NK-92 (cell line): Measurements from ENCODE around the gene DNAAF1.

Source experiments
- DNase-seq: peaks from one replicate; lab custom pipeline; 2025; ENCODE audit not compliant: unreplicated experiment; lab: John Stamatoyannopoulos, UW

The DNAAF1 gene

GRCh38 chr16:84159007-84159406 lies 13.9 kb downstream of the DNAAF1 start:
- DNase-seq: no peak

GRCh38 chr16:84159800-84160199 lies 14.7 kb downstream of the DNAAF1 start:
- no peak for DNase-seq

DNA sequence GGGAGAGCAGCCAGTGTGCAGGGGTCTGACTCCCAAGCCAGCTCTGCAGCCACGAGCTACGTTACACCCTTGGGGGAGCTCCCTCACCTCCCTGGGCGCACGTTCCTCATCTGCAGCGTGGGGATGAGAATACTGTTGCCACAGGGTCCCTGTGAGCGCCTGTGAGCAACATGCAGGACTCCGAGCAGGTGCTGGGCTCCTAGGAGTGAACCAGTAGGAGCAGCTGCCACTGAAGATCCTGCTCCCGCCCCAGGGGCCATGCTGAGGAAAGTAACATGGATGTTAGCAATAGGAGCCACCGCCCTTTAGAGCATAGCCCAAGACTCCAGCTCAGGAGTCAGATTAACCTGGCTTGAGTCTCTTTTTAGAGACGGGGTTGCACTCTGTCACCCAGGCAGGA lies 15.9 kb downstream of the DNAAF1 start:
- no peak for DNase-seq

- DNase-seq: no peak
Observed at GRCh38 chr16:84161801-84162200, 16.7 kb downstream of the DNAAF1 start.

DNA sequence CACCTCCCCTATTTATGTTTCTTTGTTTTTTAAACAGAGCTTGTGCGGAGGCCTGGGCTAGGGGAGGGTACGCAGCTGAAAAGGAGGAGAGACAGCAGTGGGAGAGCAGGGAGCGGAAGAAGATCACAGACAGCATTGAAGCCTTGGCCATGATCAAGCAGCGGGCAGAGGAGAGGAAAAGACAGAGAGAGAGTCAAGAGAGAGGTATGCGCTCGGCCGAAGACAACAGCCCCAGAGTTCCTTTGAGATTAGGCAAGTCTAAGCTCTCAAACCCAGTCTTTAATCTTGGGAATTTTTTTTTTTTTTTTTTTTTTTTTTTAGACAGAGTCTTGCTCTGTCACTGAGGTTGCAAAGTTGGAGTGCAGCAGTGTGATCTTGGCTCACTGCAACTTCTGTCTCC lies 20.6 kb downstream of the DNAAF1 start:
- DNase-seq: no peak

DNA sequence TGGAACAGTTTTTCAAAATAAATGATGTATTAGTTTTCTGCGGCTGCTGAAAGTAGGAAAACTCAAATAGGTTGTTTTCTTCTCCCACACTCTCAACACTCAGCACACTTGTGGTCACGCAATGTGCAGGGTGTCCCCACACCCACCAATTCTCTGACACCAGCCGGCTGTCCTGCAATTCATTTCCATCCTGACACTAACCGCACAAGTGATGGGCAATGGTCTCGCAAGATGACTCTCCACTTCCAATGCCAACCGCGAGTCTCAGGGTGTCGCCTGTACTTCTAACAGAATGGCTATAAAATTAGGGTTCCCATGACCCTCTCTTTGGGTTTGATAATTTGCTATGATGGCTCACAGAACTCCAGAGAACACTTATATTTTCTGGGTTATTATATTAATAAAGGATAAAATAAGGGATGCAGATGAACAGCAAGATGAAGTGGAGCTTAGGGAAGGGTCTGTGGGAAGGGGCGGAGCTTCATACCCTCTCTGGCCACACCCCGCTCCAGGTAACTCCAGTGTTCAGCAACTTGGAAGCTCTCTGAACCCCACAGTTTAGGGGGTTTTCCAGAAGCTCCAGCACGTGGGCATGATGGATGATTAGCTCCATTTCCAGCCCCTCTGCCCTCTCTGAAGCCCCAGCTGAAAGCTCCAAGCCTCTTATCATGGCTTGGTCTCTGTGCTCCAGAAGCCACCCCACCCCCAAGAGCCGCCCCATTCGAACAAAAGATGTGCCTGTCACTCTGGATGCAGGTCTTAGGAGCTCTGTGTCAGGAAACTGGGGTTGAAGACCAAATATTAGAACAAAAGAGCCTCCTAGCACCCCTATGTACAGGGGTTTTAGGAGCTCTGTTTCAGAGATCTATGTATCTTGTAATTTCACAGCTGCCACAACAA lies 21.9 kb downstream of the DNAAF1 start:
- no peak for DNase-seq

- no peak for DNase-seq
Observed at GRCh38 chr16:84169765-84170310, 24.7 kb downstream of the DNAAF1 start.

DNA sequence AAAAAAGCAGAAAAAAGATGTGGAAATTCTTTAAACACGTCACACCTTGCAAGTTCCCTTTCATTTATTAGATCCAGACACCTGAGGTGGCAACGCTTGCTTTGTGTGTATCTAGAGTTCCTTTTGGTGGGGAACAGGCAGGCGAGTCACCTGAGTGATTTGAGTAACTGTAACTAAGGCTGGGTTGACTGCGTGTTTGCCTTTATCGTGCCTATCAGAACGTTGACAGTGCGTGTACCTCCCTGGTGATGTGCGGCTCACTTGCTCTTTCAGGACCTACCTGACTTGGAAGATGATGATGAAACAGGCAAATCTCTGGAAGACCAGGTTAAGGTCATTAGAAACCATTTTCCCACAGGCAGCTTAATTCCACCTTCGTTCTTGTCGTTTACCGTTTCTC lies 29.3 kb downstream of the DNAAF1 start:
- DNase-seq: no peak

DNA sequence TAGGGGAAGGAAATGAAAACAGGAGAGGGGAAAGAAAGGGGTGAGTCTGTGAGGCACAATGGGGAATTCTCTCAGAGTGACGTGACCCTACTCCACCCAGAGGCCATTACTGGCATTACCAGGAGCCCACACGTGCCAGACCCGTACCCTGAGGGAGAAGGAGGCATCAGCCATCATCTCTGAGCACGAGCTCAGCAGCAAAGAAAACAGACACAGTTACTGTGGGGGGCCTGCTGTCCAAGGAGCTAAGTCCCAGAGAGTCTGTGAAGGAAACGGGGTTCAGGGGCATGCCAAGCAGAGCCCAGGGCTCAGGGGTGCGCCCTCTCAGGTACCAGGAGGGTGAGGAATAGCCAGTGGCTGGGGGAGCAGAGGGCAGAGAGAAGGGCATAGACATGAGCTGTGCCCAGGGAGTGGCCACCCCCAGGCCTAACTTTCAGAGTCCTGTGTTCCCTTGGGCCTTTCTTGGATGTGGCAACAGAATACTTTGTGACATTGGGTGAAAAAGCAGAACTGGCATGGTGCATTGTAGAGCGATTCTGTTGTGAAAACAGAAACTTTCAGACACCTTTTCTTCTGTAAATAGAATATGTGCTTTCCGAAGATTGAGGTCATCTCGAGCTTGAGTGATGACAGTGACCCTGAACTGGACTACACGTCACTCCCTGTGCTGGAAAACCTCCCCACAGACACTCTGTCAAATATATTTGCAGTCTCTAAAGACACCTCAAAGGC lies 30.4 kb downstream of the DNAAF1 start:
- DNase-seq: no peak

DNA sequence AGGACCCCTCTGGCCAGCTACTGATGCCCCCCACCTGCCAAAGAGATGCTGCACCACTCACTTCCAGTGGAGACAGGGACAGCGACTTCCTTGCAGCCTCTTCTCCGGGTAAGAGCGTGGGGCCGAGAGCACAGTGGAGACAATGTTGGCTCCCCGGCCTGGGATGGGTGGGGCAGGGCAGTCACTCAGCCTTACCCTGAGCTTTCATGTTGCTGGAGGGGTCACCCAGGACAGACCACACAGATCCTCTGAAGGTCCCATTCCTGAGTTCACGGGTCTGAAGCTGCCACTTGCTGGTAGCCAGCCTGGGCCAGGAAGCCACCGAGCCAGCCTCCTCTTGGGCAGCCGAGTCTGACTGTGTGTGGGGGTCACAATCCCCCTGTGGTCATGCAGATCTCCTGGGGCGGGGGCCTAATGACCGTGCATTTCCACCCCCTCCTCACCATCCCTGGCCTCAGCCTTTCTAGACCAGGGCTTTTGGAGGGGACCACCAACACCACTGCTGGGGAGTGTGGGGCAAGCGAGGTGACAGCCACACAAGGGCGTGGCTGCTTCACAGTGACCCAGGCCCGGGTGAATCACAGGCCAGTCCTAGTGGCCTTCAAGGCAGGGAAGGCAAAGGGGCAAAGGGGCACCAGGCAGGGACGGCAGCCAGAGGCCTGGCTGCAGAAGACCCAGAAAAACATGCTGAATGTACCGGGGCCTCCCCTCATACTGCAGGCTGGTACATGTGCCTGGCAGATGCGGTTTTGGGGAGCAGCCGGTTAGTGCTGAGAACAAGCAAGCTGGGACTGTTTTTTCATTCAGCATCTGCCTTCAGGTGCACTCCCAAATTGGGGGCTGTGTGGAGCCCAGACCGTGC lies 31.3 kb downstream of the DNAAF1 start:
- no peak for DNase-seq

DNA sequence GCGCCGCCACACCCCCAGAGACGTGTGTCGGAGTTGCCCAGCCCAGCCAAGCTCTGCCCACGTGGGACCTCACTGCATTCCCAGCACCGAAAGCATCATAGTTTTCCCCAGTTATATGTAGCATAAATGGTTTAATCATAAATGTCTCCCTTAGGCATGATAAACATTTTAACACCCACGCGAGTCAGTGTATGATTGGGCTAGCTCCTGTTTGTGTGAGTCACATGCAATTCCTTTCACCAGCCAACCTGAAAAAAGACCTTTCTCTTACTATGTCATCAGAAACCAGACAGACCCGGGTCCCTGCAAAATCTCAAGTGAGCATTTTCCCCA lies 32.6 kb downstream of the DNAAF1 start:
- no peak for DNase-seq

DNA sequence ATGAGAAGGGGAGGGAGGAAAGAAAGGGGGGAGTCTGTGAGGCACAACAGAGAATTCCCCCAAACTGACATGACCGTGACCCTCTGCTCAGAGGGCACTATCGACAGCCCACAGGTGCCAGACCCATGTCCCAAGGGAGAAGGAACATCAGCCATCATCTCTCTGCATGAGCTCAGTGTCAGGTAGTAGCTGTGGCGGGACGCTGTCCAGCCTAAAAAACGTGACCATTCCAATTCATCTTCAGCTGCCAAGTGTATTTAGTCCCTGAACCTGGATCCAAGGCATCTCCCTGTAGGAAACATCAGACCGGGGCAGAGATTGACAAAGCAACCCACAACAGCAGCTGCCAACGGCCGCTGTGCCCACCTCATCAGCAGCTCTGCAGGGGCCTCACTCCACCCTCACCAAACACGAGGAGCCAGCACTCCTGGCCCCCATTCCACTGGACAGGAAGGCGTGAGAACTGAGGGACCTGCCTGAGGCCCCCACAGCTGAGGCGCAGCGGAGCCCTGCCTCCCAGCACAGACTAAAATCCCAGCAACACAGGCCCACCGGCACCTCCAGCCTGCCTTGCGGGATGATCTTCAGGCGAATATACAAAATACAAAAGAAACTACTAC lies 33.1 kb downstream of the DNAAF1 start:
- DNase-seq: no peak

GRCh38 chr16:84178892-84179611 lies 33.9 kb downstream of the DNAAF1 start:
- no peak for DNase-seq

DNA sequence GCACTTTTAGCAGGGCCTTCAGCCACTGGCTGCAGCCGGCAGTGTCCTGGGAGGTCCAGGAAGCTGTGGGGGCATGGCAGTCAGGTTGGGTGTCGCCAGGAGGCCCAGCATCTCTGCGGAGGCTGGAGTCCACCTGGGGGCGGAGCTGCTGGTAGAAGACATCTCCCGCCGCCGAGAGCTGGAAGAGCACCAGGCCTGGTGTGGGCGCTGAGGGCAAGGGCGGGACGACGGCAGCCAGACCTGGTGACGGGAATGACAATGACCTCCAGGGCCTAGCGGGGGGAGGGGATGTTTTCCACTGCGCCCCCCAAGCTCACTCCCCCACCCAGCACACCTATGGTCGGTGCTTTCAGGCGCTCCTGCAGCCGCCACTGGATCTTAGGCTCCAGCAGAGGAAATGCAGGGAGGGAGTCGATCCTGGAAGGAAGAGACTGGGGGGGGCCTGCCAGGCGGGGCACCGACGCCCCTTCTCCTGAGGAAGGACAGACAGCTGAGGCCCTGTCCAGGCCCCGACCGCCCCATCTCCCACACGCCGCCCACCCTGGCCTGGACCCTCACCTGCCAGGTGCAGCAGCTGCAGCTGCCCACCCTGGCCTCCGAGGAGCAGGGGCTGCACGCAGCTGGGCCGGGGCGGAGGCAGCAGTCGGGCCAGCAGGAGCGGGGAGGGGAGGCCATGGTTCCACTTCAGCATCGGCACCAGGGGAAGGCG lies 34.7 kb downstream of the DNAAF1 start:
- DNase-seq: no peak

- DNase-seq: no peak
Observed at GRCh38 chr16:84180519-84181140, 35.5 kb downstream of the DNAAF1 start.

DNA sequence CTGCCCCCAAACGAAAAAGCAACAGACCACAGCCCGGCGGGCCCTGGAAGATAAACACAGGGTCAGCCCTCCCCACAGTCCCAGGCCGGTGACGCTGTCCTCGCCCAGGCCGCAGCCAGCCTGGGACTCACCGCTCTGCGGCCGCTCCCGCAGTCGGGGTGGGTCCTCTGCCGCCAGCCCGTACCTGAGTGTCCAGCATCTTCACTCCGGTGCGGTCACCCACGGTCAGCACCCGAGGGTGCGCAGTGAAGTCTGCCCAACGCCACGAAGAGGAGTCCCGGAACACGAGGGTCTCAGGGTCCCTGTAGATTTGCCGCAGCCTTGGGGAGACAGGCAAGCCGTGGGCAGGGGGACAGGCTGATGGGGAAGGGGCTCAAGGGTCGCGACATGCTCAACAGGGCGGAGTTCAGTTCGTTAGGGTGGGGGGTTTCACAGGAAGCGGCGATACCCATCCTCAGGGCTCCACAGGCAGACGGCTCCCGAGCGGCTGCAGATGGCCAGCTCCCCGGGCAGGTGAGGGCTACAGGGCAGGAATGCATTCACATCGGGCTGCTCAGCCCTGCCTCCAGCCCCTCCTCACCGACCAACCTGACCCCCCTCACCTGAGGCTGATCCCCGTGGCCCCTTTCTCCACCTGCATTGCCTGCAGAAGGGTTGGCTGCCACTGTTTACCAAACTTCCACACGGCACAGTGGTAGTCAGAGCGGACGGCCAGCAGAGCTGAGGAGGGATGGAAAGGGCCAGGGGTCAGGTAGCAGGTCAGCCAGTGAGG lies 36.2 kb downstream of the DNAAF1 start:
- DNase-seq: no peak

GRCh38 chr16:84182104-84182503 lies 37.0 kb downstream of the DNAAF1 start:
- DNase-seq: no peak
